ENCODE measurements around the gene CPA3. TPM values are rescaled to one million over a fixed set of nuclear protein-coding genes. Genes with fewer than 3 reads are reported as not detected.

CPA3 gene
- total RNA-seq = 10 to 100 TPM in 2 of 4 donors, 1 to 10 TPM in 2; 5.6 to 28.8 (median 12.7) TPM

GRCh38 chr3:148865049-148865448 is at the start of gene CPA3:
Gene CPA3 (plus strand): TSS chr3:148865296. CDS start chr3:148865308, 12 bp downstream.
- WGBS, 2 donors (ENCODE audit: low coverage in 1 of 2) = 100% methylated on average over 1 of the region's 1 CpG
- H3K9me3 ChIP-seq = no peaks in the 10 kb centered on the region
- no peaks in the 10 kb centered on the region for H3K4me1 ChIP-seq
- TF ChIP-seq EP300 (IDR thresholded peaks at IDR 0.05) (no peak), POLR2A (IDR thresholded peaks at IDR 0.05) (no peak), CTCF (IDR thresholded peaks at IDR 0.05) (no peak), POLR2AphosphoS5 (IDR thresholded peaks at IDR 0.05) (no peak)
- H3K27ac ChIP-seq = no peak within 1 kb of the TSS
- H3K36me3 ChIP-seq = no peaks in the 10 kb centered on the region
- no peak within 1 kb of the TSS for H3K4me3 ChIP-seq
- no peak for ATAC-seq
- no peaks in the 10 kb centered on the region for H3K27me3 ChIP-seq

GRCh38 chr3:148815316-148816110 is 49.6 kb upstream of the CPA3 start:
- H3K36me3 ChIP-seq = no peaks in the 10 kb centered on the region
- no peak overlapping the region for H3K27ac ChIP-seq
- H3K9me3 ChIP-seq = no peaks in the 10 kb centered on the region
- WGBS, 2 donors (ENCODE audit: low coverage in 1 of 2) = 77 to 78% methylated on average over 11 of the region's 11 CpGs
- TF ChIP-seq CTCF (IDR thresholded peaks at IDR 0.05) (no peak), POLR2AphosphoS5 (IDR thresholded peaks at IDR 0.05) (no peak), EP300 (IDR thresholded peaks at IDR 0.05) (no peak), POLR2A (IDR thresholded peaks at IDR 0.05) (no peak)
- H3K4me1 ChIP-seq = no peaks in the 10 kb centered on the region
- no peak for ATAC-seq
- H3K4me3 ChIP-seq = no peak overlapping the region
- H3K27me3 ChIP-seq = no peaks in the 10 kb centered on the region

GRCh38 chr3:148816427-148816826 is 48.7 kb upstream of the CPA3 start:
- H3K27ac ChIP-seq = no peak overlapping the region
- H3K36me3 ChIP-seq = no peaks in the 10 kb centered on the region
- H3K4me1 ChIP-seq = no peaks in the 10 kb centered on the region
- H3K27me3 ChIP-seq = no peaks in the 10 kb centered on the region
- H3K4me3 ChIP-seq = no peak overlapping the region
- no peaks in the 10 kb centered on the region for H3K9me3 ChIP-seq
- no peak for TF ChIP-seq POLR2A (IDR thresholded peaks at IDR 0.05)
- no peak for TF ChIP-seq CTCF (IDR thresholded peaks at IDR 0.05)
- TF ChIP-seq EP300 (IDR thresholded peaks at IDR 0.05) = no peak
- TF ChIP-seq POLR2AphosphoS5 (IDR thresholded peaks at IDR 0.05) = no peak
- 86 to 100% methylated on average over 2 of the region's 2 CpGs for WGBS, 2 donors (ENCODE audit: low coverage in 1 of 2)
- no peak for ATAC-seq

GRCh38 chr3:148816981-148817525 is 48.0 kb upstream of the CPA3 start:
- Histone ChIP-seq H3K27me3 (no peaks in the 10 kb centered on the region), H3K4me1 (no peaks in the 10 kb centered on the region), H3K4me3 (no peak overlapping the region), H3K9me3 (no peaks in the 10 kb centered on the region), H3K27ac (no peak overlapping the region), H3K36me3 (no peaks in the 10 kb centered on the region)
- ATAC-seq = no peak
- TF ChIP-seq POLR2AphosphoS5 (IDR thresholded peaks at IDR 0.05) (no peak), CTCF (IDR thresholded peaks at IDR 0.05) (no peak)
- 14 to 34% methylated on average over 3 of the region's 3 CpGs for WGBS, 2 donors (ENCODE audit: low coverage in 1 of 2)

Data from gastroesophageal sphincter (tissue), 4 donors.